LNCAP (cell line): ENCODE data around the gene ZNF283.

Source experiments
- TF ChIP-seq, protein P1 (sequence below): fragments of 450-650 bp; IDR thresholded peaks from 2 replicates; pipeline ENCODE4 v1.5.1; 2017; ENCODE audit warnings: mild to moderate bottlenecking

ZNF283 gene

DNA sequence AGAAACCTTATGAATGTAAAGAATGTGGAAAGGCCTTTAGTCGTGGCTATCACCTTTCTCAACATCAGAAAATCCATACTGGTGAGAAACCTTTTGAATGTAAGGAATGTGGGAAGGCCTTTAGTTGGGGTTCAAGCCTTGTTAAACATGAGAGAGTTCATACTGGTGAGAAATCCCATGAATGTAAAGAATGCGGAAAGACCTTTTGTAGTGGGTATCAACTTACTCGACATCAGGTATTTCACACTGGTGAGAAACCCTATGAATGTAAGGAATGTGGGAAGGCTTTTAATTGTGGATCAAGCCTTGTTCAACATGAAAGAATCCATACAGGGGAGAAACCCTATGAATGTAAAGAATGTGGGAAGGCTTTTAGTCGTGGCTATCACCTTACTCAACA lies 20.8 kb downstream of the ZNF283 start:
- TF ChIP-seq, protein P1, sequence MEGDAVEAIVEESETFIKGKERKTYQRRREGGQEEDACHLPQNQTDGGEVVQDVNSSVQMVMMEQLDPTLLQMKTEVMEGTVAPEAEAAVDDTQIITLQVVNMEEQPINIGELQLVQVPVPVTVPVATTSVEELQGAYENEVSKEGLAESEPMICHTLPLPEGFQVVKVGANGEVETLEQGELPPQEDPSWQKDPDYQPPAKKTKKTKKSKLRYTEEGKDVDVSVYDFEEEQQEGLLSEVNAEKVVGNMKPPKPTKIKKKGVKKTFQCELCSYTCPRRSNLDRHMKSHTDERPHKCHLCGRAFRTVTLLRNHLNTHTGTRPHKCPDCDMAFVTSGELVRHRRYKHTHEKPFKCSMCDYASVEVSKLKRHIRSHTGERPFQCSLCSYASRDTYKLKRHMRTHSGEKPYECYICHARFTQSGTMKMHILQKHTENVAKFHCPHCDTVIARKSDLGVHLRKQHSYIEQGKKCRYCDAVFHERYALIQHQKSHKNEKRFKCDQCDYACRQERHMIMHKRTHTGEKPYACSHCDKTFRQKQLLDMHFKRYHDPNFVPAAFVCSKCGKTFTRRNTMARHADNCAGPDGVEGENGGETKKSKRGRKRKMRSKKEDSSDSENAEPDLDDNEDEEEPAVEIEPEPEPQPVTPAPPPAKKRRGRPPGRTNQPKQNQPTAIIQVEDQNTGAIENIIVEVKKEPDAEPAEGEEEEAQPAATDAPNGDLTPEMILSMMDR: no peak

DNA sequence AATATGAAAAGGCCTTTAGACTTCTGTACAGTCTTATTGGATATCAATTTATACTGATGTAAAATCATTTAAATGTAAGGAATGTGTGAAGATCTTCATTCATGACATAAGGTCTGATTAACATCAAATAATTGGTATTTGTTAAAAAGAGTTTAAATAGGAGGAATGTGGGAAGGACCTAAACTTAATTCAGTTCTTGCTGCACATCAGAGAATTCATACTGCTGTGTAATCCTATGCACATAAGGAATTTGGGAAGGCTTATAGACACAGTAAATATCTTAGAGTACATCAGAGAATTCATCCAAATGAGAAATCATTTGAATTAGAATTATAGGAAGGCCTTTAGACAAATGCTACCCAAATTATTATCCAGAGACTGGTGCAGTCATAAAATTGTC lies 21.7 kb downstream of the ZNF283 start:
- TF ChIP-seq, protein P1: no peak

DNA sequence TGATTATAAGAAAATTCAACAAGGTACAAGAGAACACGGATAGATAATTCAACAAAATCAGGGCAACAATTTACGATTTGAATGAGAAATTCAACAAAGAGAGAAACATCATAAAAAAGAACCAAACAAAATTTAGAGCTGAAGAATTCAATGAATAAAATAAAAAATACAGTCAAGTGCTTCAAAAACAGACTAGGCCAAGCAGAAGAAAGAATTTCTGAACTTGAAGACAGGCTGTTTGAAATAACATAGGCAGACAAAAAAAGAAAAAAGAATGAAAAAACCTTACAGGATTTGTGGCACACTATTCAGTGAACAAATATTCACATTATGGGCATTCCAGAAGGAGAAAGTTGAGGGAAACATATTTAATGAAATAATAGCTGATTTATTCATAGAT lies 31.1 kb downstream of the ZNF283 start:
- TF ChIP-seq, protein P1: no peak

DNA sequence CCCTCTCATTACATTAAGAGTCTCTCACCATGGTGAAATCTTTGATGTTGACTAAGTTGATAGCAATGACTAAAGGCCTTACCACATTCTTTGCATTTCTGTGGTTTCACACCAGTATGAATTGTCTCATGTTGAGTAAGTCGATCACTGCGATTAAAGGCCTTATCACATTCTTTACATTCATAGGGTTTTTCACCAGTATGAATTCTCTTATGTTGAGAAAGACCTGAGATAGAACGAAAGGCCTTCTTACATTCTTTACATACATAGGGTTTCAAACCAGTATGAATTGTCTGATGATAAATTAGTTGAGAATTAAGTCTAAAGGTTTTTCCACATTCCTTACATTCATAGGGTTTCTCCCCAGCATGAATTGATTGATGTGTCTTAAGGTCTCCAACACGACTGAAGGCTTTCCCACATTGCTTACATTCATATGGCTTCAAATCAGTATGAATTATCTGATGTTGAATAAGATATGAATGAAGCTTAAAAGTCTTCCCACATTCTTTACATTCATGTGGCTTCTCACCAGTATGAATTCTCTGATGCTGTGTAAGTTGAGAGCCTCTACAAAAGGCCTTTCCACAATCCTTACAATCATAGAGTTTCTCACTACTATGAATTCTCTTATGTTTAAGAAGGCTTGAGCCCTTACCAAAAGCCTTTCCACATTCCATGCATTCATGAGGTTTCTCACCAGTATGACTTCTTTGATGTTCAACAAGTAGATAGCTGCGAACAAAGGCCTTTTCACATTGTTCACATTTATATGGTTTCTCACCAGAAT lies 45.6 kb downstream of the ZNF283 start:
- TF ChIP-seq, protein P1: no peak

DNA sequence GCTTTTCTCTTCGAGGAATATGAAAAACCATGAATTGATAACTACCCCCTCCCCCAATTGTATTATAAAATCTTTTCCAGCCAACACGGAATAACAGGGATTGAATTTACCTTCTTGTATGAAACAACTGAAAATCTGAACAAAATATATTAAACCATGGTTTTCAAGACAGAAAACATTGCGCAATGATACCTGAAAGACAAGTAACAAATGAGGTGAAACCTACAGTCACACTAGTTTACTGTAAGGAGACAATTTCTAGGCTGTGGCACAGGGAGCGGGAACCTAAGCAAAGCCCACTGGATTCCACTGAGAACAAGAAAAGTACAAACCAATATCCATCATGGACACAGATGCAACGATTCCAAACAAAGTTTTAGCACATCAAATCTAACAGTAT lies 53.4 kb downstream of the ZNF283 start:
- TF ChIP-seq, protein P1: no peak

DNA sequence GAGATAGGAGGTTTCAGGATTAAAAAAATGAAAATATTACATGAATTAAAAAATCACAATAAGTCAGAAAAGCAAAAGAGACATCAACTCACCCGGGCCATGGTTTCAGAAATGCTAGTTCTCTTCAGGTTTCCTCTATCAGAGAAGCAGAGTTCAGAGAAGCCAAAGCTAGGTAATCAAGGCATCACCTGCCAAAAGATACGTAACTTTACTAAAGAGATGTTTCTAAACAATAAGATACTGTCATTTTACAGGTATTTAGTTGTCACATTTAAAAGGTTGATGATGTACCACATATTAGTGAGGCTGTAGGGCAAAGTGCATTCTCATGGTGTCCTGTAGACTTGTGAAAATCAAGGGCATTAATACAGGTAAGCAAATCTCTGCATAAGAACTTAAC lies 56.7 kb downstream of the ZNF283 start, which contains the start of gene ZNF404:
Gene ZNF404, minus strand, starts transcription at position 101 of the 400 bp plus-strand sequence.
- TF ChIP-seq, protein P1: no peak

DNA sequence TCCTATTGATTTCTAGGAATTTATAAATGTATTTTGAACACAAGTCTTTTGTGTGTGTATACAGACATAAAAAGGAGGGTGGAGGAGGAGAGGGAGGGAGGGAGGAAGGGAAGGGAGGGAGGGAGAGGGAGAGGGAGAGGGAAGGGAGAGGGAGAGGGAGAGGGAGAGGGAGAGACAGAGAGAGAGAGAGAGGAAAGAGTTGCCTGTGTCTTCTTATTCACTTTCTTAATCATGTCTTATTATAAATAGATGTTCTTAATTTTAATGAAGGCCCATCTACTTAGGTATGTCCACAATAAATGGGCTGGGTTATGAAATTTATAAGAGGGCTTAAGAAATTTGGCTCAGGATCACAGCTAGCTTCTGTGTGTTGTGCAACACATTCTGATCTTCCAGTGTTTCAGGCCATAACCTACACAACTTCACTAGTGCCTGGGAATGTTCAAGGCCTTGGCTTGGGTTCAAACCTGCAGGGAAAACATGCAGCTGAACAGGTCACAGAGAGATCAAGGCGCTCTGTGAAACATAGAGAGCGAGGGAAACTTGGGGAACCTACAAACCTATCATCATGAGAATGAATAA lies 68.7 kb downstream of the ZNF283 start:
- TF ChIP-seq, protein P1: no peak
